LNCAP (cell line): ENCODE measurements around the gene CDH4.

Experiments
- CTCF ChIP-seq: fragments of 450-650 bp; IDR thresholded peaks from 2 replicates; pipeline ENCODE4 v1.5.1; 2017; ENCODE audit warnings: mild to moderate bottlenecking

CDH4 gene

GRCh38 chr20:61932711-61933480, 680.8 kb downstream of the CDH4 start:
- no peak for TF ChIP-seq CTCF

GRCh38 chr20:61933481-61933950, 681.5 kb downstream of the CDH4 start:
- TF ChIP-seq CTCF = no peak

GRCh38 chr20:61933951-61934715, 682.1 kb downstream of the CDH4 start:
- TF ChIP-seq CTCF = no peak

- no peak for TF ChIP-seq CTCF
Measured at GRCh38 chr20:61934716-61935530, 682.9 kb downstream of the CDH4 start.

GRCh38 chr20:61935926-61936700, 684.1 kb downstream of the CDH4 start:
- no peak for TF ChIP-seq CTCF

GRCh38 chr20:61936701-61937131, 684.7 kb downstream of the CDH4 start:
- TF ChIP-seq CTCF = no peak
